Left forelimb (tissue), 1 donor: ENCODE data around the gene COG5.
"Not testable (repeated sequence)": the region's sequence is repeated elsewhere in the genome, so short reads cannot be mapped to it uniquely, and the experiment has no call there.

ENCODE experiments used
- DNase-seq: peaks from one replicate; pipeline ENCODE4 v3.0.0-alpha.2; 2018; ENCODE audit warnings: low spot score

COG5 gene

DNA sequence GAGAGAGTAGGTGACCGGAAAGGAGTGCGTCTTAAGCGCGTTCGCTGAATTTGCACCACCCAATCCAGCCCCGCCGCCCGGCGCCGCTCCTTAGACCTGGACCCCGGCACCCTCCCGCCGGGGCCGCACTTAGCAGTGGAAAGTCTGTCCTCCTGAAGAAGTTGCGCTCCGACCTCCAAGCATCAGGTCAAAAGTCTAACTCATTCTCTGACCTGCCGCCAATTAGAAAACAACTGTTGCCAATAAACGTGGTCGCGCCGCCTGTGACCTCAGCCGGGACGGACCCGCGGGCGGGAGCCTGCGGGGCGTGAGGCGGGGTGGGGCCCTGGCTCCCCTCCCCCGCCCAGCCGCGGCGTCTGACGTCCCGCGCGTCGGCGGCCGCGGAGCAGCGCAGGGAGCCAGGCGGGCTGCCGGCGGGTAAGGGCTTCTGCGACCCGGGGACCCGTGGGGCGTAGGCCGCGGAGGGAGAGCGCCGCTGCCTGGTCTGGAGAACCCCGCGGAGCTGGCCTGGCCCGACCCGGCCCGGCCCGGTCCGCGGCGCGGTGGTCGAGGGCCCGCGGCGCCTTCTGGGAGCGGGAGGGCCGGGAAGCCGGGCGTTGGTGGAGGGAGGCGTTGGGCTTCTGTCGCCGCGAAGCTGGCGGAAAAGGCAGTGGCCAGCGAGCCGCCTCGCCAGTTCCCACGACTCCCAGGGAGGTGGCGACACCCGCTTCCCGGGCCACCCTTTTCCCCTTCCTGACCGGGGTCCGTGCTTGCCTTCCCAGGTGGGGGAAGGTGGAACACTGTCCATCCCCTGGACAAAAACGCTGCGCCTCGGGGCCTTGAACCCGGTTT is 16.4 kb upstream of the COG5 start, which contains the start of gene BCAP29:
BCAP29 (plus strand) TSS at position 362 of the 831 bp plus-strand sequence. CDS start 527 bp downstream, outside the sequence.
- DNase-seq: peak; percentile 87

DNA sequence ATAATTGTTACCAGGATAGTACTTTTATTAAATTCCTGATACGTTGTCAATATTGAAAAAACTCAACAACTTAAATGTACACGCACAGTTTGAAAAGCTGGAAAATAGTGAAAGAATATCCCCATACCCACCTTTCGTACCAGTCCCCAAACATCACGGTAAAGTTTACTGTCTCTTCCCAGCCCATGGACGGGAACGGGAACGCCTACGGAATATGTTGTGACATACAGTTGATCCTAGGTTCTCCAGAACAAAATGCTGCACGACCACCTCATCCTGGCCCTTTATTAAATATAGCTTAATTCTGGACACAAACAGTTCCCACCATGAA is 15.8 kb upstream of the COG5 start:
- DNase-seq: peak; percentile 65

DNA sequence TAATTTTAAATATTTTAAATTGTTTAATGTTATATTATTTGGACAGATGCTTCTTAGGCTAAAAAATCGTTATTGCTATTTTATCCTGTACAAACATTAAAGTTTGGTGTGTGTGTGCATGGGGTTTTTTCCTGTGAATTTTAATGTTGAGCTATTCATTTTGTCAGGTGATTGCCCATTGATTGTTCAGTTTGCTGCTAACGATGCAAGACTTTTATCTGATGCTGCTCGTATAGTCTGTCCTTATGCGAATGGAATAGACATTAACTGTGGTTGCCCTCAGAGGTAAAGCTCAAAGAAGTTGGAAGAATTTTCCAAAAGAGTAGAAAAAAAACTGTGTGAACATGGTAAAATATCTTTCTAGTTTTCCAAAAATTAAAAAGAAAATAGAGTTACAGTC is 9.8 kb upstream of the COG5 start:
- no peak for DNase-seq

DNA sequence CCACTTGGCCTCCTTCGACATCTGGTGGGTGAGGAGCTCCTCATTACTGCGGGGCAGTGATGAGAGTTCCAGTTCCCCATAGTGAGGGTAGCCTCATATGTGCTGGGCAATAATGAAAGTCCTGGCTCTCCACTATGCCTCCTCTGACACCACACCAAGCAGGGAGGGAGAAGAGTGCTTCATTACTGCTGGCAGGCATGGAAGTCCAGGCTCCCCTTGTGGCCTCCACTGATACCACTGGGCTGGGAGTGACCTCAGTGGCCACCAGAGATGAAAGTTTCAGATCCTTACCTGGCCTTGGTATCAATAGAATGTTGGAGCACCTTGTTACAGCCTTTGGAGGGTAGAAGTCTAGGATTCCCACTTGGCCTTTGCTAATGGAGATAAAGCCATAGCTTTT is 6.6 kb upstream of the COG5 start:
- DNase-seq: no peak

DNA sequence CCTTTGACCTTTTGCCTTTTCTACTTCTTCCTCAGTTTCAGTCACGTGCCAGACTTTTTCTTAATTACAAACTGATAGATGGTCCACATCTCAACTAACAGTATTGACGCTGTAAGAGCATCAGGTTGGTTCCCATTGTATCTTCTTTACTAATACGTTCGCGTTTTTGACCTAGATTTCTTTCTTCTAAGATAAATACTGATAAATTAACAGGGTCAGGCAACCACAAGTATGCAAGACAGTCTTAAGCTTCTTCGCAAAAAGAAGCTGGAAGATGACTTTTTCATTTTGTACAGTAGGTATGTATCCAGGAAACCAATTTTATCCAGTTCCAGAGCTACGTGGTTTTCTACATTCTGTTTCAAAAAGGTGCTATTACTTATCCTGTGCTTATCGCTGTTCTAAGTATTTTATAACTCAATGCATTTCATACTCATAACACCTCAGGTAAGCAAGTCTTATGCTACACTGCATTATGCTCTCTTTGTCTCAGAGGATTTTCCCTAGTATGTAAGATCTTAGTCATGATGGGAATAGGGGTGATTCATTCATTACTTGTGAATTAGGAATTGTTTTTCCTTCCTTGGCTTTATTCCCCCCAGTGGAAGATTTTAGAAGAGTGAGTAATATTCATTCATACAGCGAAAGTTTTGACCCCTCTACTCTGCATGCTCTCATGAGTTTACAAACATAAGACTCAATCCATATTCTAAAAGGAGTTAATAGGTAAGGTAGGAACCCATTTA is 1.0 kb upstream of the COG5 start:
- DNase-seq: no peak

DNA sequence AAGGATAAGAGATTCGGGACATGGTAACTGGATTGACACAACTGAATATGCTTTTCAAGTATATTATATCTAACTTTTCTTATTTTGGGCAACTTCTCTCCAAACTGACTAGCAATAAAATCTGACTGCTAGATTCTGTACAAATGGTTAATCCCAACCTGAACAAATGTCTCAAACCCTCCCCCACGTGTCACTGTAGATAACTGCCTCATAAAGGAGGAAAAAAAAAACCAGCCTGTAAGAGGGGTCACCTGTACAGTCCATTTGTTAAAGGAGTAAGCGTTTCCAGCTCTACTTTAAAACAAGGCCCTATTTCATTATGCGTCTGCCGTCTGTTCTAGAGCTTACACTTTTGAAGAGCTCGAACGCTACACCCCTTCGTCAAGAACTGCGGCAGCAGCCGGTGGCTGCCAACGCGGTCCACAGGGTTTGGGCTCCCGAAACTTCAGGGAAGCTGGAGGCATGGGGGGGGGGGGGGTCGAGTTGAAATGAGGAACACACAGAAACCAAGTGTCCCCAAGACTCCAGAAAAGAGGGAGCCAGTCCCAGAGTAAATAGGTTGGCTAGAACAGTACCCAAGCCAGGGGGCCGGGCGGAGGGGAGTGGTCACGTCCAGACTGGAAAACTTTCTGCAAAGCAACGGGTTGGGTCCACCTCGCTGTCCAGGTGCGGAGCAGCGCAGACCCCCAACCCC is 492 bp downstream of the COG5 start:
- DNase-seq: no peak

DNA sequence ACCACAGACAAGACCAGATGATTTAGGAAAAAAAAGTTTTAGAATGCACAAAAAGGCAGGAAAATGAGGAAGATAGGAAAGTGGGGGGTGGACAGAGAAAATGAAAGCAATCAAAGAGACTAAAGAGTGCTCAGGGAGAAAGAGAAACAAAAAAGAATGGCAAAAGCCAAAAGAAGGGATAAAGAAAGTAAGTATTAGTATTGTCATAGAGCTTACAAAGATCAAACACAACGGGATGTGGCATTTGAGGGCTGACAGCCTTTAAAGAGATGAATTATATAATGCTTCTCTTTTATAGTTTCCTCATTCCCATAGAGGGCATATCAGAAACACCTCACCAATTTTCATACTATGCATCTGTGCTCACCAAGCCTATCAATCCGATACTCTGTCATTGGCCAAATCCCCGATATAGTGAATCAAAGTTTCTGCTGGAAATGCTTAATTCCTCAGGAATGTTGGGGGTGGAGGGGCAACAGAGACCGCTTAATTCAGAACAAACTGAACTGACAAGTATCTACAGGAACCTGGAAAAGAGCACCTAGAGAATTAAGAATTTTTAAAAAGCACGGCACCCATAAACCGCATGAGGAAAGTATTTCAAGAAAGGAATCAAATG is 2.7 kb downstream of the COG5 start:
- DNase-seq: no peak

DNA sequence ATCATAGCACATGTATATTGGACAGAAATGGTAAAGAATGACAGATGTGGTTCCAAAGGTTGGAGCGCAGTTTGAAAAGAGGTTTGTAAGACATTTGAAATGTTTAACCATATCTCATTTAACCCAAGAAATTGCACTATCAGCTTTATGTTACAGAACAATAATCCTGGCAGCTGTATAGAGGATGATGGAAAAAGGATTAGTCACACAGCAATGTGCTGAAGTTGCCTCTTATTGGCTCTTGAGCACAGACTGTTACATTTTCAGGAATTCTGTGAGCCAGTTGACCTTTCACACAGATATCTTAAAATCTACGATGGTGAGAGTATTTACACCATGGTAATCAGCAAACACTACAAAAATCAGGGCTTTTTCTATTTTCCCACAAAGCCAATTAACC is 3.9 kb downstream of the COG5 start:
- no peak for DNase-seq

DNA sequence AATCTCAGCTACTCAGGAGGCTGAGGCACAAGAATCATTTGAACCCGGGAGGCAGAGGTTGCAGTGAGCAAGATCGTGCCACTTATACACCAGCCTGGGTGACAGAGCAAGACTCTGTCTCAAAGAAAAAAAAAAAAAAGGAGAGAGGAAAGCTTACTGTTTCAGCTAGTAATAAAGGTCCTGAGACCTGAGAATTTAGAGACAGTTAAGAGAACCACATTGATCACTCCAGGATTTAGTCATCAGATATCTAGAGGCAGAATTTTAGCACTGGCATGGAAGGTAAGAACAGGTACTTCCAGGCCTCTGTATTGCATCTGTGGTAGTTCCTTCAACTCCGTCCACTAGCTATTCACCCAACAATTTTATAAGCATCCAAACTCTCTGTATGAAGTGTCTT is 7.8 kb downstream of the COG5 start:
- DNase-seq: no peak

DNA sequence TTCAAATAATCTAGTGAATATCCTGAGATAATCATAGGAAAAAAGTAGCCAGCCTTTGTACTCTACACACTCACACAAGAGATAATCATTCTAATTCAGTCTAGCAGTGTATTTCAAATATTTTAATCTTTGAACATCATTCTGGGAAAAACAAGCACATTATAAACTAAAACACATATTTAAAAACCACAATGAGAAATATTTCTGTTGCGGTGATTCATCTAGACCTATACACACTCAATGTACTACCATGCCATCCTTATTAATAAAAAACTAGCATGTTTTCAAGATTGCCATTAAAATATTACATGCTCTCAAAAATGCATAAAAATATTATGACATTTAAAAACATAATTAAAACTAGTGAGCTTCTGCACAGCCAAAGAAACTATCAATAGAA is 11.8 kb downstream of the COG5 start:
- DNase-seq: no peak

DNA sequence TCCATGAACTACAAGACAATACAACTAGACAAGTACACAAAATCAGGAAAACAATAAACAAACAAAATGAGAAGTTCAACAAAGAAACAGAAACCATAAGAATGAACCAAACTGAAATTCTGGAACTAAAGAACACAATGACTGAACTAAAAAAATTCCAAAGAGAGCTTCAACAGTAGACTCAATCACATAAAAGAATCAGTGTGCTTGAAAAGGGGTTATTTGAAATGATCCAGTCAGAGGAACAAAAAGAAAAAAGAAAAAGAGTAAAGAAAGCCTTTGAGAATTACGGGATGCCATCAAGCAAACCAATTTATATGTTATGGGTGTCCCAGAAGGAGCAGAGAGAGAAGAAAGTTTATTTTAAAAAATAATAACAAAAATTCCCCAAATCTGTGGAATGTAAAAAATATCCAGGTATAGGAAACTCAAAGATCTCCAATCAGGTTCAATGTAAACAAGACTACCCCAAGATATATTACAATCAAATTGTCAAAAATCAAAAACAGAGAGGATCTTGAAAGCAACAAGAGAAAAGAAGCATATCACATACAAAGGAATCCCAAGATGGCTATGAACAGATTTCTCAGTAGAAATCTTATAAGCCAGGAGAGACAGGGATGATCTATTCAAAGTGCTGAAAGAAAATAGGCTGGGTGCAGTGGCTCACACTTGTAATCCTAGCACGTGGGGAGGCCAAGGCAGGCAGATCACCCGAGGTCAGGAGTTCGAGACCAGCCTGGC is 18.7 kb downstream of the COG5 start:
- DNase-seq: no peak

DNA sequence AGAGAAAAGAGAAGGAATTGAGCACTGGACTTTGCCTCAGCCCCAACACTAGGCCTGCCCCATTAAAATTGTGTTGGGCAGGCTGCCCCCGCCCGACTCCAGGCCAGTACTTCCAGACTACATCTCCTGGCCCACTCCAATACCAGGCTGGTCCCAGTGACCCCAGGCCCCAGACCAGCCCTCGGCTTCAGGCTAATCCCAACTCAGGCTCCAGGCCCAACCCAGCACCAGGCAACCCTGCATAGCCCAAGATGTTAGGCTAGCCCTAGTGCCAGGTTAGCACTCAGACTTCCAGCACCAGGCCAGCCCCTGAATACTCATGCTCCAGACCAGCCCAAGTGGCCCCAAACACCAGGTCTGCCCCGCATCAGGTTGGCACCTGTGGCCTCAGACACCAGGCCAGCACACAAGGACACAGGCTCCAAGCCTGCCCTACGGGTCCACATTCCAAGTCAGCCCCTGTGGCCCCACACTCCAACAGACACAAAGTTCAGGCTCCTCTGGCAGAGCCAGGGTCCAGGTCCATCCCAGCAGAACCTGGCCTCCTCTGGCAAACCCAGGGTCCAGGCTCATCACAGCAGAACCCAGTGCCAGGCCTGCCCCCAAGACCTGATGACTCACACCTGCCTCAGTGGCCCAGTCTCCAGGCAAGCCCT is 20.3 kb downstream of the COG5 start:
- no peak for DNase-seq

DNA sequence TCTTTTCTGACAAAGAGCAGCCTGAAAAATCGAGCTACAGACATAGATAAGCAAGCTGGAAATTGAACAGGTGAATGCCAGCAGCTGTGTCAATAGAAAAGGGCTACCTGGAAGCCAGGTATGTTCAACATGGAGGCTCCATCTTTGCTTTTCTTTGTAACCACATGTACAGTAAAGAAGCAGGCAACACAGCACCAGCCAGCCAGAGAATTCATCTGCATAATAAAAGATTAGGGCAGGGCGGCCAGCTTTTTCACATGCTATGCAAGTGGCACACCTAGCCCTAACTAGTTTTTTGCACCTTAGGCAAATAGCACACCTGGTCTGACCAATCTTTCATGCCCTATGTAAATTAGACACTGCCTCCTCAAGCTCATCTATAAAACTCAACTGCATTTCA is 25.7 kb downstream of the COG5 start:
- DNase-seq: no peak

DNA sequence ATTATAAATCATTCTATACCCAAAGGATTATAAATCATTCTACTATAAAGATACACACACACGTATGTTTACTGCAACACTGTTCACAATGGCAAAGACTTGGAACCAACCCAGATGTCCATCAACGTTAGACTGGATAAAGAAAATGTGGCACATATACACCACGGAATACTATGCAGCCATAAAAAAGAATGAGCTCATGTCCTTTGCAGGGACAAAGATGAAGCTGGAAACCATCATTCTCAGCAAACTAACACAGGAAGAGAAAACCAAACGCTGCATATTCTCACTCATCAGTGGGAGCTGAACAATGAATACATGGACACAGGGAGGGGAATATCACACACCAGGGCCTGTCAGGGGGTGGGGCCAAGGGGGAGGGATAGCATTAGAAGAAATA is 26.5 kb downstream of the COG5 start:
- not testable (repeated sequence) for DNase-seq

DNA sequence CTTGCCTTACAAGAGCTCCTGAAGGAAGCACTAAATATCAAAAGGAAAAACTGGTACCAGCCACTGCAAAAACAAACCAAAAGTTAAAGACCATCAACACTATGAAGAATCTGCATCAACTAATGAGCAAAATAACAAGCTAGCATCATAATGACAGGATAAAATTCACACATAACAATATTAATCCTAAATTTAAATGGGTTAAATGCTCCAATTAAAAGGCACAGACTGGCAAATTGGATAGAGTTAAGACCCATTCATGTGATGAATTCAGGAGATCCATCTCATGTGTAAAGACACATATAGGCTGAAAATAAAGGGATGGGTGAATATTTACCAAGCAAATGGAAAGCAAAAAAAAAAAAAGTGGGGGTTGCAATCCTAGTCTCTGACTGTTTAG is 29.6 kb downstream of the COG5 start:
- no peak for DNase-seq

DNA sequence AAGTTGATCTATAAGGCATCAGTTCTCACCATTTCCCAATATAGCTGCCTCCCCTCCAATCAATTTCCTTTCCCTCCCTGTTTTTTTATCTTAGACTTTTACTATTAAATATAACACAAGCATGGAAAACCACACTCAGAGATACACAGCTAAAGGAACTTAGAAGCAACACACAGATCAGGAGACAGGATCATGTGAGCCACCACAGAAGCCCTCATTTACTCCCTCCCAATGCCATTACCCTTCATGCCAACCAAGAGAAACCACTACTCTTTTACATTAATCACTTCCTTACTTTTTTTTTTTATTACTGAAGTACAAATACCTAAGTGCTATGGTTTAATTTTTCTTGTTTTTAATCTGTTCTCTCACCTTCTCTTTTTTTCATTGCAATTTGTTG is 33.0 kb downstream of the COG5 start:
- DNase-seq: no peak

DNA sequence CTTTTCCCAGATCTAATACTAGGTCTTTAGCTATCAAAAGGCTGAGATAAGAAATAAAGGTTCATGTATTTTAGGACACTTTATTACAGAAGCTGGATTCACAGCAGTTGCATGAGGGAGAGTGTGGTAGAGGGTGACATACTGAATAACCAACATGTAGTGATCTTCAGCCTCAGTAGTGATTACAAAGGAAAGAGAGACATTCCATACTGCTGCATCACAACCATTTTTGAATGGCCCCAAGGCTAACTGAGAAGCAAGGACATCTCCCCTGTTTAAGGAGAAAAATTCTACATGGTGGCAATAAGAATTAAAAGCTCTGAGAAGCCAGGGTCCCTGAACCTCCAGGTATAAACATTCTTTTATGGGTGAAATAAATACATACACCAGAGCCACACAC is 35.3 kb downstream of the COG5 start:
- no peak for DNase-seq

DNA sequence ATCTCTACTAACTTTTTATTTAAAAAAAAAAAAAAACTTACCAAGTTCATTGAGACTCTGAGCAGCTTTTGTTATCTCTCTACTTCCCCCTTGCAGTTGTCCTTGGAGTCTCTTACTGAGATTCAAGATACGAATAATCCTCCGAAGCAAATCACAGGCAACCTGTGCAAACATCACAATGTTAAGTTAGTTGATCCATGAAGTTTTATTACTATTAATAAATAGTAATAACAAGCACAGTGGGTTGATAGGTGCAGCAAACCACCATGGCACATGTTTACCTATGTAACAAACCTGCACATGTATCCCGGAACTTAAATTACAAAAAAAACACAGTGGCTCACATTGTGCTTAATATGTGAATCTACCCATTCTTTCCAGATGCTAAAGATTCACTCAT is 36.5 kb downstream of the COG5 start:
- no peak for DNase-seq

DNA sequence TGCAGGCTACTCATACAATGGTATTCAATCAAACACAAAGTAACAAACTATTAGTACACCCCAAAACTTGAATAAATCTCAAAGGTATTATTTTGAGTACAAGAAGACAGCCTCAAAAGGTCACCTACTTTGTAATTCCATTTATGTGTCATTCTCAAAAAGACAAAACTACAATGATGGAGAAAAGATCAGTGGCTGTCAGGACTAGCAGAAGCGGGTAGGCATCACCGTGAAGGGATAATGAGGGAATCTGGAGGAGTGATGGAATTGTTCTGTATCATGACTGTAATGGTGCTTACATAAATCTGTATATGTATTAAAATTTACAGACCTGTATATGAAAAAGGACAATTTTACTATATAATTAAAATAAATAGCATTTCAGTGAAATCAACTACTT is 37.0 kb downstream of the COG5 start:
- no peak for DNase-seq

DNA sequence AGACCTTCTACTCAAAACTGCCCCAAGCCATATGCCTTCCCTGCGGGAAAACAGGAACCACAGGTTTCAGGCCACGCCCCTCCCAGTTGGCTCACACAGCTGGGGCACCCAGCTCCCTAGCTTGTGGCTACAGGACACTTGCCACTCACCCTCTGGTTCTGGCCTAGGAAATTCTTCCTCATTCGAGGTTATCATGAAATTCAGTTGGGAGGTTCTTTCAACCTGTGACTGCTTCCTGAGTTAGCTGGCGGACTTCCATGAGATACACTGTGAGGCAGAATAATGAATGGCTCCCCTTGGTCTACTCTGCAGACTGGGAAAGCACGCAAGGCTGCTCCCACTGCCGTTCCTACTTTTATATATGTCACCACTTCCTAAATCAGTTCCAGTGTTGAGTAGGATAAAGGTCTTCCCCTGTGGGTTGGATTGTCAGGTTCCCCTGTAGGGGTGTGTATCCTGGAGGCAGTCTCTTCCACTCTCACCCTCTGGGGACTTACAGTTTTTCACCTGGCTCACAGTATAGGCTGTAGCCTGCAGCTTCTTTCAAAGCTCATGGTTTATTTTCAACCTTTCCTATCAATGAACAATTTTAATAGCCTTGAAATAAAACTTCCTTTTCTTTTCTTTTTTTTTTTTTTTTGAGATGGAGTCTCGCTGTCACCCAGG is 56.9 kb downstream of the COG5 start:
- no peak for DNase-seq
